Activated CD4-positive, alpha-beta T cell treated with anti-CD3 and anti-CD28 coated beads, Interleukin-2, amount 50 U/mL, for 16 hours (primary cell): ENCODE measurements around the gene CD72.
"Not testable (repeated sequence)": the region's sequence is repeated elsewhere in the genome, so short reads cannot be mapped to it uniquely, and the experiment has no call there.

Source experiments
- DNase-seq: peaks from one replicate; pipeline ENCODE4 v3.0.0-alpha.2; 2020

Gene CD72

DNA sequence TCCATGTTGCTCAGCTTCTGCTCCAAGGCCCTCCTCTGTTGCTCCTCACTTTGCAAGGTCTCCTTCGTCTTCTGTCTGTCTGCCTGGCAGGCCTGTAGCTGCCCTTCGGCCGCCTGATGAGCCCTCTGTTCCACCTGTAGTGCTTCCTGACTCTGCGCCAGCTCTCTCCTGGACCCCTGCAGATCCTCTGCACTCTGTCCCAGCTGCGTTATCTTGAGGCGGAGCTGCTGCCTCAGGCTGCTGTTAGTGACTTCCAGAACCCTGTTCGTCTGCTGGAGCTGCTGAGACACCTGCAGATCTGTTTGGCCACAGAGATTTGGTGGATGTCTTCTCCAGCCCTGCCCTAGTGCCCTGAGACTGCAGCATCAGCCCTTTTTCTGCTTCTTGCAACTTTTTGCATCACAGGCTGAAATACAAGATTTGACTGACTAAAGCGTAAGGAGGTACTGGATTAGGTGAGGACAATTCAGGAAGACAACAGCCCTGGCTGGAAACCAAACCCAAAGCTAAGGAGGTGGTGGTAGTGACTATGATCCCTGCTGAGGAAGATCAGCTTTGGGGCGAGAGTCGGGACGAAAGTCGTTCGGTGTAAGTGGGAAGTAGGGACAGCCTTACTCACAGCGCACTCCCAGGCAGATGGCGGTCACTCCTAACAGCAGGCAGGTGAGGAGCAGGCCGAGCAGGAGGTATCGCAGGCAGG, 2.1 kb downstream of the CD72 start:
- DNase-seq = no peak

DNA sequence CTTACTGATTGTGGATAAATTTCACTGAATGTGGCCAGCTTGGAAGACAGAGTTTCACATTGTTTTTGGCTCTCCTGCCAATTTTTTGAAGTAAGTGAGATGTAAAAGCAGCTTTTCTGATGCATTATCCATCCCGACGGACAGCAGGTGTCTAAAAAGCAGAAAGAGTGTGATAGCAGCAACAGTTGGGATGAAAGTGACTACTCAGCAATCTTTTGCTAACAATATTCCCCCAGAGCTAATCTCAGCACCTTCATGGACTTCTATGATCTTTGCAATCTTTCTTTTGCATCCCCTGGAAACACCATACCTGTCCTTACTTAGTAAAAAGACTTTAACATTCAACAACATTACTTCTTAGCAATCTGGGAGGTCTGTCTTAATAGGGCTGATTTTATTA, 5.4 kb downstream of the CD72 start:
- no peak for DNase-seq

DNA sequence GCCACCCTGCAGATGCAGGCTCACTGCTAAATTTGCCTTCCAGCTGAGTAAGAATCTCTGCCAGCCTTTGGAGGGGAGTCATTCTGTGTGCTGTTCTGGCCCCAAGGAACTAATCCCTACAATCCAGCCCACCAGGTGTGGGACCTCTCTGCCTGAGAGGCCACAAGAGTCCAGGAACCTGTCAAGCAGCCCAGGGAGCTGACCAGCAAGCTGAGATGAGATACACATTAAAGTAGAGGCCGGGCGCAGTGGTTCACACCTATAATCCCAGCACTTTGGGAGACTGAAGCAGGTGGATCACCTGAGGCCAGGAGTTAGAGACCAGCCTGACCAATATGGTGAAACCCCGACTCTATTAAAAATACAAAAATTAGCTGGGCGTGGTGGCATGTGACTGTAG, 6.1 kb downstream of the CD72 start:
- DNase-seq = not testable (repeated sequence)

DNA sequence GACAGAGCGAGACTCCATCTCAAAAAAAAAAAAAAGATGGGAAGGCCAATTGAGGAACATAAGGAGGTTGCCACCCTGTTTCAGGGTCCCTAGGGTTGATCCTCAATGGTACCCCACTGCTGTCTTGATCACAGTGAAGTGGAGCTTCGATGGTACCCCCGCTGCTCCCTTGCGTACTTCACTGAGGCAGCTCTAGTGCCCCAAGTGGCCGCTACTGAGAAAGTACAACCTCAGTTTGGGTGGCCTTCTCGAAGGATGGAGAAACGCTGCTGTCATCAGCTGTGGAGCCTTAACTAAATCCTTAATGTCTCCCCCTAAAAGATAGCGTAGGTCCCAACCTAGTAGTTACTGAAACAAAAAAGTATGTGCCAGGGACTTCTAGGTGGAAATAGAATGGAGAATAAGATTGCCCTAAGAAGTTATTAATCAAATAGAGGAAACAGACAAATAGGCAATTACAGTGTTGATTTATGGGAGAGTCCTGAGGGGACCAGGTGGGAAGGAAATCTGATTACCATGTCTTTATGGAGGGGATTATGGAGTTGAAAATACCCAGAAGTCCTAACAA, 6.9 kb downstream of the CD72 start:
- DNase-seq = peak; percentile 64

DNA sequence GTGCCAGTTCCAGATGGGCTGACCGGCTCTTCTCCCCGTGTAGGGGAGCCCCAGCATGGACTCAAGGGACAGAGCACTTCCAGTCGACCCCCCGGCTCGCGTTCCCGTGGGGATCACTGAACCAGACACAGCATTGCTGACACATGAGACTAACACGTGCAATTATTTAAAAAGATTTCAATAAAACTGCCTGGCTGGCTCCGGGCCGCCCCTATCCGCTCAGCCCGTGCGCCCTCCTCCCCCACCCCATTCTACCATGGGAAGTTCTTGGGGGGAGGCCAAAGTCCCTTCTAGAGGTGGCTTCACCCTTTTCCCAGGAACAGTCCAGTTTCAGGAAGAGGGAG, 8.4 kb downstream of the CD72 start:
- DNase-seq = no peak

DNA sequence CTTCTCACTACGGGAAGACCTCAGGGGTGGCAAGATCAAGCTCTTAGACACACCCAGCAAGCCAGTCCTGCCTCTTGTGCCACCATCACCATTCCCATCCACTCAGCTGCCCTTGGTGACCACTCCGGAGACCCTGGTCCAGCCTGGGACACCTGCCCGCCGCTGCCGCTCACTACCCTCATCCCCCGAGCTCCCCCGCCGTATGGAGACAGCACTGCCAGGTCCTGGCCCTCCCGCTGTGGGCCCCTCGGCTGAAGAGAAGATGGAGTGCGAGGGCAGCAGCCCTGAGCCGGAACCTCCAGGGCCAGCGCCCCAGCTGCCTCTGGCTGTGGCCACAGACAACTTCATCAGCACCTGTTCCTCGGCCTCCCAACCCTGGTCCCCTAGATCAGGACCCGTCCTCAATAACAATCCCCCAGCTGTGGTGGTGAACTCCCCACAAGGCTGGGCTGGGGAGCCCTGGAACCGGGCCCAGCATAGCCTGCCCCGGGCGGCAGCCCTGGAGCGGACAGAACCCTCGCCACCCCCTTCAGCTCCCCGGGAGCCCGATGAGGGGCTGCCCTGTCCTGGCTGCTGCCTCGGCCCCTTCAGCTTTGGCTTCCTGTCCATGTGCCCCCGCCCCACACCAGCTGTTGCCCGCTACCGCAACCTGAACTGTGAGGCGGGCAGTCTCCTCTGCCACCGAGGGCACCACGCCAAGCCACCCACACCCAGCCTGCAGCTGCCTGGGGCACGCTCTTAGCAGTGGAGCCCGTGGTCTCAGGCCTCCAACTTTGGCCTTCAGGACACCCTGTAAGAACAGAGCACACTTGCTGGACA, 9.0 kb downstream of the CD72 start:
- no peak for DNase-seq

DNA sequence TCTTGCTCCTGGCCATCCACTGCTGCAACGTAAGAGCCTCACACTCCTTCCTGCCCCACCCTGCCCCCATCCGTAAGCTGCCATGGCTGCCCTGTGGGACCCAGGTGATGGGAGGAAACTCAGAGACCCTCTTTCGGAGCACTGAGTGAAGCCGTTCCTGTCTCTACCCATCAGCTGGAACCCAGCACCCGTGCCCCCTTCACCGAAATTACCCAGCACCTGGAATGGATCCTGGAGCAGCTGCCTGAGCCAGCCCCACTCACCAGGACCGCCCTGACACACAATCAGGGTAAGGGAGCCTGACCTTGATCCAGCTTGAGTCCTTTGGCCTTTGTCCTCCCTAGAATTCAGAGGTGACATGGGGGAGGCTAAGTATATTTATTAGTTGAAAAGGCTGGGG, 10.0 kb downstream of the CD72 start:
- DNase-seq = no peak

DNA sequence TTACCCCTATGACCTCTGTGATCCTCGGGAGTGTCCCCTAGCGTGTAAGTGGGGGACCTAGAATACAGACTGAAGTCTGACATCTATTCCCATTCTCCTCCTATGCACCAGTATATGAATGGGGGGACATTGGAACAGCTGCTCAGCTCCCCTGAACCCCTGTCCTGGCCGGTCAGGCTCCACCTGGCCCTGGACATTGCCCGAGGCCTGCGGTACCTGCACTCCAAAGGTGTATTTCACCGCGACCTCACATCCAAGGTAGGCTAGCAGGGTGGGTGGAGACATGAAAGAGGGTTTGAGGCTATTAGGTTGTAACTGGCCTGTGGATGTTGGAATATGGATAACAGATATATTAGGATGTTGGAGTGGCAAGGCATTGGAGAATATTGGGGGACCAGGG, 11.5 kb downstream of the CD72 start:
- DNase-seq = no peak

DNA sequence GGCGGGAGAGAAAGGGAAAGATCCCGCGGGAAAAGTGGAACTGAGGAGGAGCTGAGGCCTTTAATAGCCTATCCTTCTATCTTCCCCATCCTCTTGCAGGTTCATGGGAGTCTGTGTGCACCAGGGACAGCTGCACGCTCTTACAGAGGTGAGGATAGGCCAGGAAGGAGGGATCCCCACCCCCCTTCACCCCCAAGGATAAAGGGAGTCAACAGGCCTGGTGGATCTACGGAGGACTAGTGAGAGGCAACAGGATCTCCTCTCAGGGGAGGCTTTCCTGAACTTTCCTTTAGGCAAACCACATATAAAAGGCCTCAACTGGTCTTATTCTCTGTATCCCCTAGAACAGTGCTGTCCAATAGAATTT, 12.1 kb downstream of the CD72 start:
- no peak for DNase-seq

DNA sequence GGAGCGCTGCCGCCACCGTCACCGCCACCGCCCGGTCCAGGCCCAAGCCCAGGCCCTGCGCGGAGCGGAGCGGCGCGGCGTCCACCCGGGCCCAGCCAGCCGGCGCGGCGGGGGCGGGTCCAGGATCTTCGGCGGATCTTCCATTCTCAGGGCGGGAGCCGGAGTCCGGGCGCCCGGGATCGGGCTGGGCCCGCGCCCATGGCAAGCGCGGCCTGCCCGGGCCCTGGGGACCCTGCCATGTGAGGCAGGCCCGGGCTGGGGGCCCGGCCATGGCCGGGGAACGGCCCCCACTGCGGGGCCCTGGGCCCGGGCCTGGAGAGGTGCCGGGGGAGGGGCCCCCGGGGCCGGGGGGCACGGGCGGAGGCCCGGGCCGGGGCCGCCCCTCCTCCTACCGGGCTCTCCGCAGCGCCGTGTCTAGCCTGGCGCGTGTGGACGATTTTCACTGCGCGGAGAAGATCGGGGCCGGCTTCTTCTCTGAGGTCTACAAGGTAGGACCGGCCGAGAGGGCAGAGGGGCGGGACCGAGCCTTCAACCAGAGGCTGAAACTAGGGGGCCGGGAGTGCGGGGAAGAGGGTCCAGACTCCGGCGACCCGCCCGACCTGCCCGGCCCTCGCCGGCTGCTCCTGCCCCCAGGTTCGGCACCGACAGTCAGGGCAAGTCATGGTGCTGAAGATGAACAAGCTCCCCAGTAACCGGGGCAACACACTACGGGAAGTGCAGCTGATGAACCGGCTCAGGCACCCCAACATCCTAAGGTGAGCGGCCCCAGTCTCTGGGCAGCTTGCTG, 12.7 kb downstream of the CD72 start:
- DNase-seq = peak; percentile 14

DNA sequence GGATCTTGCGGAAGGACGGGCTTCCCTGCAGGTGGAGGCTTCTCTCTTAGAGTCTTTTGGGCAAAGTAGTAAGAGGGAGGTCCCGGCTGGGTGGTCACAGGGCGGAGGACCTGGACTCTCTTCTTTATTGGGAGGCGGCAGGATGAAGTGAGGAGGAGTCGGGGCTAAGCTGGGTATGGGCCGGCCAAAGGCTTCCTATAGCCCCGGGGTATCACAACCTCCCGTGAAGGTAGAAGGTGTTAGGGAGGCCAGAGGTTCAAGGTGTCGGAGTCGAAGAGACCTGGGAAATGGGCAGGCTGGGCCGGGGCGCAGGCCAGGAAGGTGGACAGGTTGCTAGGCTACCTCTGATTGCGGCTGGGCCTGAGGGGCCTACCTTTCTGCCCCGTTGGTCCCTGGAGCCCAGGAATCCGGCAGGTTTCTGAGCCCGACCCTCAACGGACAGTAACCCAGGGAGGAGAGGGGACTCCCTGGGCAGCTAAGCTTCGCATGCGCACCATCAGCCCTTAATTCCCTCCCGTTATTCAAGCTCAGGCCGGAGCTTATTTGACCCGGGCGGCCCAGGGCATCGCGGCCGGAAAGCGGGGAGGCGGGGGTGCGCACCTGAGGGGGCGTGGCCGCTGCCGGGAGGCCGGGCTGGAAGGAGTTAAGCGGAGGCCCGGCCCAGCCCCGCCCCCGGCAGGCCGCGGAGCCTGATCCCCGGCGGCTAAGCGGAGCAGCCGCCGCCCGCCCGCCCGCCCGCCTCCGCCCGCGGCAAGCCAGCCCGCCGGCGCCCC, 13.4 kb downstream of the CD72 start, which contains the start of gene TESK1:
Gene TESK1 (plus strand): TSS at position 685 of the 773 bp plus-strand sequence. CDS start 358 bp downstream, outside the sequence.
- peak; percentile 87 for DNase-seq

DNA sequence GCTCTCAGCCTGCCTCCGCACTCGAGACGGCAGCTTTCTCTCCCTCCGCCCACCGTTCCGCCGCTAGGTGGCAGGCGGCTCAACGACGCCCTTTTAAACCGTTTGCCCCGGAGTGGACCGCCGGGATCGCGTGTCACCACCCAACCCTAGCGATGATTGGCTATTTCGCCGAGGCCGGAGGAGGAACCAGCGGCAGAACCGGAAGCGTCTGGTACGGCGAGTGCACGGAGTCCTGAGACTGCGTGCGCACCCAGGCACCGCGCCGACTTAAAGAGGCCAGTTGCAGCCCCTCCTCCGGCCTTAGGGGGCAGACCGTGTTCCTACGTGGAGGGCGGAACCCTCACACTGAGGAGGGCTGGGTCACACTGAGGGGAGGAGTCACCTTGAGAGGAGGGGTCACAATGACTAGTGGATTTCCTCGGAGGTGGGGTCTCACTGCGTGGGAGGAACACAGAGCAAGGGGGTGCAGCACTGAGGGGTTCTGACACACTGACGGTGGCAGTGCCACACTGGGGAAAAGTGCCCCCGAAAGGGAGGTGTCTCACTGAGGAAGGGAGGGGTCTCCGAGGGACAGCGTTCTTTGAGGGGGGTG, 14.1 kb downstream of the CD72 start:
- DNase-seq = peak; percentile 100

DNA sequence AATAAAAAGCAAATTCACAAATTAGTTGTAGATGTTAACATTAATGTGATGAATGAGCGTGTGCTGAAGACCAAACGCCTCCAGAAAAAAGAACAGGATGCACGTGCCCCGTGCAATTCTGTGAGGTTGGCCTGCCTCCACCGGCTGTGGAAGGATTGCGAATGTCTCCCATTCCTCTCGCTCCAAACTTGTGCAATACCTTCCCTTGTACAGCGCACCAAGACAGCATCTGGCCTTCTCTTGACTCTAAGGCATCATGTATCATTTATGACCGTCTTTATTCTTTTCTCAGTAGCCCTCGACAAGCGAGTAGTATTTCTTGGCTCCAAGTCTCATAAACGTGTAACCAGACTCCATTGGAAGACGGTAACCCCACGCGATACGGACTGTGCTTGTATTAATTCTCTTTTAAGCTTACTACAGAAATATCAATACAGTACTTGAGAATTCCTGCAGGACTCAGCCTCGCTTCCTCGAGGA, 14.7 kb downstream of the CD72 start:
- DNase-seq = peak; percentile 16

DNA sequence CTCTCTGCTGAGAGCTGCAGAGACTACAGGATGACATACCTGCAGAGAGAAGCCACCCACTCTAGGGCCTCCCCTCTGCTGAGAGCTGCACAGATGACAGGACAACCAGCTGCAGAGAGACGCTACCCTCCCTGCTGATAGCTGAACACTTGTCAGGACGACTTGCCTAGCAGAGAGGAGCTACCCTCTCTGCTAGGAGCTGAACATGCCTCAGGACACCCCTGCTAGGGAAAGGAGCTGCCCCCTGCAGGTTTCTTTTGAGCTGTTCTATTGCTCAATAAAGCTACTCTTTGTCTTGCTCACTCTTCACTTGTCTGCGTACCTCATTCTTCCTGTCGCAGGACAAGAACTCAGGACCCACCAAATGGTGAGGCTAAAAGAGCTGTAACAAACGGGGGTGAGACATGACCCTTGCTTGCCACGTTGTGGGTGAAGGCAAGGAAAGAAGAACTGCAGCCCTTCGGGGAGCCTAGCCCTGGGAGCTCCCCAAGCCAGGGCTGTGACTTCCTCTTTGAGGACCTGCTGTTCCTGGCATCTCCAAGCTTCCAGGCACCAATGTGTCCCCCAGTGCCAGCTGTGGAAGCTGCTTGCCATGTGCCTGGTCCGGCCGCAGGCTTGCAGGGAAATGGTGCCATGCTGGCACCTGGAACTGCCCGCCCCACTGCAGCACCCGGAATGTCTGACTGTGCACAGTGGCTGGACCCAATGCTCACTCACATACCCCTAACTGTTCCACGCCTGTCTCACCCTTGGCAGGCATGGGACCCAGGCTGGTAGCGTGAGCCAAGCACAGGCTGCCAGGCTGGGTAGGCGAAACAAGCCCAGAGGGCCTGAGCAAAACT, 18.2 kb downstream of the CD72 start:
- DNase-seq = peak; percentile 14

DNA sequence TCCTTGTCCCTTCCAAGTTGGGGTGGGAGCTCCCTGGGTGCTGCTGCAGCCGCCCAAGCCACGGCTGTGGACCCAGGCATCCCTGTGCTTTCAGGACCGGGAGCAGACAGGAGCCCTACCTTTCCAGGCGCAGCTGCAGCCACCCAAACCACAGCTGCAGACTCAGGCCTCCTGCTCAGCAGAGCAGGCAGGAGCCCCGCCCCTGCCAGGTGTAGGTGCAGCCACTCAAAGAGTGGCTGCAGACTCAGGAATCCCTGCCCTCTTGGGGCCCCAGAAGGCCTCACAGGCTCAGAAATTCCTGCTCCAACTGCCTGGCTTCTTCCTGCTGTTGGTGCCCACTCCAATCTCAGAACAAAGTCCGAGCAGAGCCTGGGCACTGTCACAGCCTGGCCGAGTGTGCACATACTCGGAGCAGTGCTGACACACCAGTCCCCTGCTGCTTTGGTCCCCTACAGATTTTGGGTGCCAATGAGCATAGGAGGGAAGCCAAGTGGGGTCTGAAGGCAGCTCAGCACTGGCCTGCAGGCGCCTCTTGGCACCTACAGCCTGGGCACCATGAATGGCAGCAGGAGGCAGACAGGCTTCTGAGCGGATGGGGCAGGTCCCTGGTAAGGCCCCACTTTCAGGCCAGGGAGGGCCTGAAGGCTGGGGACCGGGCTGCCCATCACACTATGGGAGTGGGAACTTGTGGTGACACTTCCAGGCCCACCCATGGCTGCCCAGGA, 19.2 kb downstream of the CD72 start:
- DNase-seq = no peak

DNA sequence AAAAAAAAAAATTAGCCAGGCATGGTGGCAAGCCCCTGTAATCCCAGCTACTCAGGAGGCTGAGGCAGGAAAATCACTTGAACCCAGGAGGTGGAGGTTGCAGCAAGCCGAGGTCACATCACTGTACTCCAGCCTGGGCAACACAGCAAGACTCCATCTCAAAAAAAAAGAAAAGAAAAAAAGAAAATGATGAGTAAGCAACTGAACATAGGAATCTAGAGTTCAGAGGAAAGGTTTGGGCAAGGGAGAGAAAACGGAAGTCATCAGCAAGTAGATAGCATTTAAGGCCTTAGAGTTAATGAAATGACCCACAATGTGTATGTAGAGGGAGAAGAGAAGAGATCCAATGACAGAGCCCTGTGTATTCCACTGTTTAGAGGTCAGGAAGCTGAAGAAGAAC, 21.3 kb downstream of the CD72 start:
- not testable (repeated sequence) for DNase-seq

DNA sequence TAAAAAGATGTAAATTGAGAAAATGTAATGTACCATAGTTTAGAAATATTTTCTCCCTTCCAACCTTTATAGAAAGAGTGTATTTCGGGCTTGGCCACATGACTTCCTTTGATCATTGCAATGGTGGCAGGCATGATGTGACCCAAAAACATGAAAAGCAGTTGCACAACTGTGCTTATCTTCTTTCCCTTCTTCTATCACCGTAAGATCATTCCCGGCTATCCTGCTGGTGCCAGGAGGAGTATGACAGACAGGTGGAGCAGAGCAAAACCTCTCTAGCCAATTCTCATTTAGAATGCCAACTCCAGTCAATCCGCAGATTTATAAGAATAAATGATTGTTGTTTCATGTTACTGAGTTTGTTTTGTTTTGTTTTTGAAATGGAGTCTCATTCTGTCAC, 23.7 kb downstream of the CD72 start:
- DNase-seq = no peak

DNA sequence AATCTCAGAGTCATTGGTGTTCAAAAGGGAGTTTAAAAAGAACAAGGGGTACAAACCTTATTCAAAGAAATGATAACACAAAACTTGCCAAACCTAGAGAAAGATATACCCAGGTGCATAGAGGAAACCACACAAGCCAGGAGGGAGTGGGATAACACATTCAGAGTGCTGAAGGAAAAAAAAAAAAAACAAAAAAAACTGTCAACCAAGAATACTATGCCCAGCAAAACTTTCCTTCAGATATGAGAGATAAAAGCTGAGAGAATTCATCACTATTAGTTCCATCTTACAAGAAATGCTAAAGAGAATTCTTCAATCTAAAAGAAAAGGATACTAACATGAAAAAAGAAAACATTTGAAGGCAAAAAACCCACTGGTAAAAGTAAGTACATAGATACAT, 24.6 kb downstream of the CD72 start:
- DNase-seq = no peak

DNA sequence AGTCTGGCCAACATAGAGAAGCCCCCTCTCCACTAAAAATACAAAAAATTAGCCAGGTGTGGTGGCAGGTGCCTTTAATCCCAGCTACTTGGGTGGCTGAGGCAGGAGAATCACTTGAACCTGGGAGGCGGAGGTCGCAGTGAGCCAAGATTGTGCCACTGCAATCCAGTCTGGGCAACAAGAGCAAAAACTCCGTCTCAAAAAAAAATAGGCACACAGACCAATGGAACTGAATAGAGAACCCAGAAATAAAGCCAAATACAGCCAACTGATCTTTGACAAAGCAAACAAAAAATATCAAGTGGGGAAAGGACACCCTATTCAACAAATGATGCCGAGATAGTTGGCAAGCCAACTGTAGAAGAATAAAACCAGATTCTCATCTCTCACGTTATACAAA, 29.7 kb downstream of the CD72 start:
- DNase-seq = not testable (repeated sequence)

DNA sequence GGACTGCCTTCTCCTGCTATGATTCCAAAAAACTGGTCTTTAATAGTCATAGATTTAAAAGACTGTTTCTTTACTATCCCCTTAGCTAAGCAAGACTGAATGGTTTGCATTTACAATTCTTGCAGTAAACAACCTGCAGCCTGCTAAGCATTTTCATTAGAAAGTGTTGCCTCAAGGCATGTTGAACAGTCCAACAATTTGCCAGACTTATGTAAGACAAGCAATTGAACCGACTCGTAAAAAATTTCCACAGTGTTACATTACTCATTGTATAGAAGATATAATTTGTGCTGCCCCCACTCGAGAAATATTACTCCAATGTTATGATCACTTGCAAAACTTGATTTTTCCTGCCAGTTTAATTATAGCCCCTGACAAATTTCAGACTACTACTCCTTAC, 33.5 kb downstream of the CD72 start:
- not testable (repeated sequence) for DNase-seq
